Islet precursor cell (in vitro differentiated cells): Measurements from ENCODE around the gene REN.

Experiments
- DNase-seq: peaks from one replicate; pipeline ENCODE4 v3.0.0-alpha.2; 2018

REN gene

GRCh38 chr1:204106825-204107224 lies 59.3 kb downstream of the REN start:
- DNase-seq: no peak

GRCh38 chr1:204105131-204105515 lies 61.0 kb downstream of the REN start:
- no peak for DNase-seq
